ENCODE data around the gene SERPINA3. TPM values are rescaled to one million over a fixed set of nuclear protein-coding genes. Genes with fewer than 3 reads are reported as not detected.
"Not testable (repeated sequence)": the region's sequence is repeated elsewhere in the genome, so short reads cannot be mapped to it uniquely, and the experiment has no call there.

The SERPINA3 gene
- total RNA-seq, 1 donor from 2014 or later: not detected

- peaks cover under 1% of the 10 kb centered on the region for H3K9me3 Mint-ChIP-seq
- no peak overlapping the region for H3K4me3 Mint-ChIP-seq
- H3K4me1 Mint-ChIP-seq: peaks cover 34% of the 10 kb centered on the region
- H3K27me3 Mint-ChIP-seq (ENCODE audit: low read depth): peaks cover 11% of the 10 kb centered on the region
- no peak overlapping the region for H3K27ac Mint-ChIP-seq (ENCODE audit: unreplicated experiment)
- TF ChIP-seq, protein P1, sequence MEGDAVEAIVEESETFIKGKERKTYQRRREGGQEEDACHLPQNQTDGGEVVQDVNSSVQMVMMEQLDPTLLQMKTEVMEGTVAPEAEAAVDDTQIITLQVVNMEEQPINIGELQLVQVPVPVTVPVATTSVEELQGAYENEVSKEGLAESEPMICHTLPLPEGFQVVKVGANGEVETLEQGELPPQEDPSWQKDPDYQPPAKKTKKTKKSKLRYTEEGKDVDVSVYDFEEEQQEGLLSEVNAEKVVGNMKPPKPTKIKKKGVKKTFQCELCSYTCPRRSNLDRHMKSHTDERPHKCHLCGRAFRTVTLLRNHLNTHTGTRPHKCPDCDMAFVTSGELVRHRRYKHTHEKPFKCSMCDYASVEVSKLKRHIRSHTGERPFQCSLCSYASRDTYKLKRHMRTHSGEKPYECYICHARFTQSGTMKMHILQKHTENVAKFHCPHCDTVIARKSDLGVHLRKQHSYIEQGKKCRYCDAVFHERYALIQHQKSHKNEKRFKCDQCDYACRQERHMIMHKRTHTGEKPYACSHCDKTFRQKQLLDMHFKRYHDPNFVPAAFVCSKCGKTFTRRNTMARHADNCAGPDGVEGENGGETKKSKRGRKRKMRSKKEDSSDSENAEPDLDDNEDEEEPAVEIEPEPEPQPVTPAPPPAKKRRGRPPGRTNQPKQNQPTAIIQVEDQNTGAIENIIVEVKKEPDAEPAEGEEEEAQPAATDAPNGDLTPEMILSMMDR (conservative IDR thresholded peaks at IDR 0.05): no peak
- DNase-seq (ENCODE audit: low read depth, low spot score): no peak
- H3K36me3 Mint-ChIP-seq (ENCODE audit: low read depth): no peaks in the 10 kb centered on the region
Measured at GRCh38 chr14:94602722-94603121, 9.5 kb upstream of the SERPINA3 start.

- Mint-ChIP-seq H3K9me3 (peaks cover 2% of the 10 kb centered on the region), H3K36me3 (ENCODE audit: low read depth) (no peaks in the 10 kb centered on the region), H3K4me3 (no peak overlapping the region), H3K4me1 (peaks cover 18% of the 10 kb centered on the region), H3K27me3 (ENCODE audit: low read depth) (peaks cover 7% of the 10 kb centered on the region), H3K27ac (ENCODE audit: unreplicated experiment) (no peak overlapping the region)
- DNase-seq (ENCODE audit: low read depth, low spot score): no peak
- TF ChIP-seq, protein P1 (conservative IDR thresholded peaks at IDR 0.05): no peak
Measured at GRCh38 chr14:94605361-94605760, 6.8 kb upstream of the SERPINA3 start.

DNA sequence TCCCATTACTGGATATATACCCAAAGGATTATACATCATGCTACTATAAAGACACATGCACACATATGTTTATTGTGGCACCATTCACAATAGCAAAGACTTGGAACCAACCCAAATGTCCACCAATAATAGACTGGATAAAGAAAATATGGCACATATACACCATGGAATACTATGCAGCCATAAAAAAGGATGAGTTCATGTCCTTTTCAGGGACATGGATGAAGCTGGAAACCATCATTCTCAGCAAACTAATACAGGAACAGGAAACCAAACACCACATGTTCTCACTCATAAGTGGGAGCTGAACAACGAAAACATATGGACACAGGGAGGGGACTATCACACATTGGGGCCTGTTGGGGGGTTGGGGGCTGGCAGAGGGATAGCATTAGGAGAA lies 3.2 kb upstream of the SERPINA3 start:
- not testable (repeated sequence) for H3K27me3 Mint-ChIP-seq (ENCODE audit: low read depth); H3K4me3 Mint-ChIP-seq; DNase-seq (ENCODE audit: low read depth, low spot score); H3K27ac Mint-ChIP-seq (ENCODE audit: unreplicated experiment); H3K4me1 Mint-ChIP-seq; H3K36me3 Mint-ChIP-seq (ENCODE audit: low read depth); H3K9me3 Mint-ChIP-seq

DNA sequence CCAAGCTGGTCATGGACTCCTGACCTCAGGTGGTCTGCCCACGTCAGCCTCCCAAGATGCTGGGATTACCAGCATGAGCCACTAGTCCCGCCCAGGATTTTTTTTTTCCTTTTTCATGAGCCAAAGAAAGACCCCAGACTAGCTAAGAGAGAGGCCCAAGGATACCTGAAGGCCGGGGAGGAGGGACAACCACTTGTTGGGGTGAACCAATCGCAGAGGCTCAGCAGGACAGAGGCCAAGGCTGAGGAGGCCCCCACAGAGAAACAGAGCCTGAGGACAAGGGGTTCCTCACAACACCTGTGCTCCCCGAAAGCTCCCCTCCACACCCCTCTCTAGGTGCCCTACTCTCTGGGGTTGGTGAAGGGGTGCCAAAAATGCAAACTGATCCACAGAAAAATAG lies 1.0 kb upstream of the SERPINA3 start:
- H3K4me3 Mint-ChIP-seq: no peak overlapping the region
- H3K9me3 Mint-ChIP-seq: peaks cover 2% of the 10 kb centered on the region
- no peaks in the 10 kb centered on the region for H3K36me3 Mint-ChIP-seq (ENCODE audit: low read depth)
- H3K27me3 Mint-ChIP-seq (ENCODE audit: low read depth): peaks cover 2% of the 10 kb centered on the region
- H3K4me1 Mint-ChIP-seq: peaks cover 4% of the 10 kb centered on the region
- TF ChIP-seq, protein P1 (conservative IDR thresholded peaks at IDR 0.05): no peak
- H3K27ac Mint-ChIP-seq (ENCODE audit: unreplicated experiment): no peak overlapping the region
- no peak for DNase-seq (ENCODE audit: low read depth, low spot score)

DNA sequence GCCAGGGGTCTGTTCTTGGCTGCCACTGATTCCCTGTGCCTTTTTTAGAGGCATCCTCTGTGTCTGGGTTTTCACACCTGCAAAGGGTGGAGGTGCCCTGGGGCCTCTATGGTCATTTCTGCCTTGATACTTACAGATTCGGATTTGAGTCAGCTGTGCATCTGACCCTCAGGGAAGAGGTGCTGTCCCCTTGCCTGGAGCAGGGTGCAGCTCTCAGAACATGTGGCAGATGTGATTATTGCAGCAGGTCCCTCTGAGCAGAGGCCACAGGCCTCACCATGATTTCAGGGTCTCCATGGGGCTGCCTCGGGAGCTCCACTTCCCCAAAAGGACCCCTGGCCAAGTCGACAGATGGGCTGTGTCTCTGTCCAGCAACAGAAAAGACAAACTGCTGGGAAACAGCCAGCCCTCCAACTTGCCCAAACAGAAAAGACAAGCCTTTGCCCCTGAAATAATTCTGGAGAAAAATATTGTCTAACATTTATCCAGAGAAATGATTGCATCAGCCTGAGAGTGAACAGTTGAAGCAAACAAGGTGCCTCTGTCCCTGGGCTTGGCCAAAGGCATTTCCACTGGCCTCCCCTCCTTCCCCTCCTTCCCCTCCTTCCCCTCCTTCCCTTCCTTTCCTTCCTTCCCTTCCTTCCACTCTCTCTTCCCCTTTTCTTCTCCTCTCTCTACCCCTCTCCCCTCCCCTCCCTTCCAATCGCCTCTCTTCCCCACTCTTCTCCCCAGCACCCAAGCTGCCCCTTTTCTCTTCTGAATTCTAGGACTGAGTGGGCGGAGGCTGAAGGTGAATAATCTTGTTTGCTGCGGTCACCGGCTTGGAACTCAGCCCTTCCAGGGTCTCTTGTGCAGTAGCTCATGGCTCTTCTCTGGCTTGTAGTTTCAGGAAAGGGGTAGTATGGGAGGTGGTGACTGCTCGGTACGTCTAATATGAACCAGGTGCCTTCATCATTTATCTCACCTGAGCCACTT lies 676 bp downstream of the SERPINA3 start:
- peaks cover 8% of the 10 kb centered on the region for H3K9me3 Mint-ChIP-seq
- H3K36me3 Mint-ChIP-seq (ENCODE audit: low read depth): peaks cover 4% of the 10 kb centered on the region
- H3K27ac Mint-ChIP-seq (ENCODE audit: unreplicated experiment): no peak overlapping the region
- no peak for DNase-seq (ENCODE audit: low read depth, low spot score)
- H3K4me1 Mint-ChIP-seq: peaks cover 4% of the 10 kb centered on the region
- no peak overlapping the region for H3K4me3 Mint-ChIP-seq
- no peaks in the 10 kb centered on the region for H3K27me3 Mint-ChIP-seq (ENCODE audit: low read depth)
- TF ChIP-seq, protein P1 (conservative IDR thresholded peaks at IDR 0.05): no peak

Data from neural crest cell (in vitro differentiated cells).